ENCODE results near the gene UNC45B.

The UNC45B gene

DNA sequence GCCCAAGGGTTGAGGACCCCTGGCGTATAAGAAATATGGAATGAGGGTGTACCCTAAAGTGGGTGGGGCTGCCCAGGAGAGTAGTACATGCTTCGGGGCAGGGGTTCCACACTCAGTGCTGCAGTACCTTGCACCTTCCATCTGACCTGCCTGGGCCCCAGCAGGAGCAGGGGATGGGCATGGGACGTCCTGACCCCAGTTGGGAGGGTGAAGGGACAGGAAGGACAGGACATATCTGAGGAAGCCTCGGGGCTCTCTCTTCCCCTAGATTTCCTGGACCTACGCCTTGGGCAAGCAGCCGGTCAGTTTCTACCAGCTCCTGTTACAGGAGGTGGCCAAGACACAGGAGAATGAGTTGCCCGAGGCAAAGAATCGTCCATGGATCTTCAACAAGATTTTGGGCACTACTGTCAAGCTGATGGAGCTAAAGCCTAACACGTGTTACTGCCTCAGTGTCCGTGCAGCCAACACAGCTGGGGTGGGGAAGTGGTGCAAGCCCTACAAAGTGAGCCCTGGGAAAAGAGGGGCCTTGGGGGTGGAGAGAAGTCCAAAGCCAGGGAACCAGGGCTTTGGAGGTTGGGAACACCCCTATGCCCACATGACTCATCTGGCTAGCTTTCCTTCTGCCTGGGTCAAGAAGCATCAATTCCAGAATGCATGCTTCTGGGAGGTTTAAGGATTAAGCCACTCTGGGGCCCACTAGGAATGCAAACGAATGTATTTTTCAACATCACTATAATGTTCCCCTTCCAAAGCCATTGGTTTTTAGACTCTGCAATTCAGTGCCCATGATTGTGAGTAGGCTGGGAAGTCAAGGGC is 18.3 kb upstream of the UNC45B start:
- no peak overlapping the region for H3K4me3 Mint-ChIP-seq
- no peaks in the 10 kb centered on the region for H3K9me3 Mint-ChIP-seq
- H3K36me3 Mint-ChIP-seq (ENCODE audit: insufficient read depth): peaks cover 16% of the 10 kb centered on the region
- no peak overlapping the region for H3K27ac Mint-ChIP-seq (ENCODE audit: low read depth)
- no peaks in the 10 kb centered on the region for H3K4me1 Mint-ChIP-seq
- DNase-seq (ENCODE audit: low spot score in 2 of 2): no peak
- no peaks in the 10 kb centered on the region for H3K27me3 Mint-ChIP-seq
- ATAC-seq (replicated peaks; ENCODE audit: extremely low read depth, poor library complexity, severe bottlenecking): no peak

DNA sequence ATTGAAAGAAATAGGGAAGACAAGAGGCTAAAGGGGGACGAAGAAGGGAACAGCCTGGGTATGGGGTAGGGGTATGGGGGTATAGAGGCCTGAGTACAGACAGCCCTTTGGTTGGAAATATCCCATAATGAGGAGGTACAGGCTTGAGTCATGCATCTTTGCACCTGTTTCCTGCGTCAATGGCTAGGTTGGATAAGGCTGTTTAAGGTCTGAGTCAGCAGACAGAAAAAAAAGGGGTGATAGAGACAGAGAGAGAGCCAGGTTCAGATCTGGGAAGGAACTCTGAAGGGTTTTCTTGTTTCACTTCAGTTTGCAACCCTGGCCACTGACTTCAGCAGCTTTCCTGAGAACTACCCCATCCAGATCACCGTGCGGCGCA is 17.7 kb upstream of the UNC45B start:
- Mint-ChIP-seq H3K27ac (ENCODE audit: low read depth) (no peak overlapping the region), H3K9me3 (no peaks in the 10 kb centered on the region), H3K36me3 (ENCODE audit: insufficient read depth) (peaks cover 18% of the 10 kb centered on the region), H3K4me1 (no peaks in the 10 kb centered on the region), H3K4me3 (no peak overlapping the region), H3K27me3 (no peaks in the 10 kb centered on the region)
- no peak for ATAC-seq (replicated peaks; ENCODE audit: extremely low read depth, poor library complexity, severe bottlenecking)
- DNase-seq (ENCODE audit: low spot score in 2 of 2): no peak

DNA sequence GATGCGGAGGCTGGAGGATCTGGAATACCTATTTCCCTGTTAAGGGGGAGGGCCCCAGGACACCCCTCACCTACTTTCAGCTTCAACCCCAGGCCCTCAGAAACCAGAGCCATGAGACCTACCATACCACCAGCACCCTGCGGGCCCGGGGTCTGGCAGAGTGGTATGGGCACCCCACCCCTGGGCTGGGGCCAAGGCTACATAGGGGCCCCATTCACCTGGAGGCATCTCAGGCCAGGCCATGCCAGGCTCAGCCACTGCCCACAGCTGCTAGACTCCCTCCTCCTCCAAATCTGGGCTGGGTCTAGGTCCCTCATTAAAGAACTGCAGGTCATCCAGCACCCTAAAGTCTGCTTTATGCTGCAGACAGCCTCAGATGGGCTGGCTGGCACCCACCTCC is 17.2 kb upstream of the UNC45B start:
- Mint-ChIP-seq H3K27ac (ENCODE audit: low read depth) (peak overlapping the region; percentile 19), H3K4me3 (no peak overlapping the region), H3K27me3 (no peaks in the 10 kb centered on the region), H3K4me1 (no peaks in the 10 kb centered on the region), H3K9me3 (no peaks in the 10 kb centered on the region), H3K36me3 (ENCODE audit: insufficient read depth) (peaks cover 18% of the 10 kb centered on the region)
- no peak for DNase-seq (ENCODE audit: low spot score in 2 of 2)
- ATAC-seq (replicated peaks; ENCODE audit: extremely low read depth, poor library complexity, severe bottlenecking): no peak

DNA sequence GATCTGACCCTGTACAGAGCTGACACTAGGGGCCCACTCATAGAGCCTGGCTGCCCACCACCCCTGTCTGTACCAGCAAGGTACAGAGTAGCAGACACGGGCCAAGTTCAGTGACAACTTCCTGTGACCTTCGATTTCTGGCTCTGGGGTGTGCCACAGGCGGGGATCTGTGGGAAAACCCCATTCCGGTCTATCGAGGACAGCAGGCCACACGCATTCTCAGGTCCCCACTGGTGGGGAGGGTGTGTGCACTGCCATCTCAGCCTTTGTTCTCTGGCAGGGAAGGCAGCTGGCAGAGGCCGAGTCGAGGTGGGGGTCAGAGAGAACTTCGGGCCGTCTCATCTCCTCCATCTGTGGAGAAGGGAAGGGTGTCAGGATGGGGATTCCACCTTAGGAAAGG is 15.5 kb upstream of the UNC45B start:
- Mint-ChIP-seq H3K36me3 (ENCODE audit: insufficient read depth) (peaks cover 29% of the 10 kb centered on the region), H3K9me3 (no peaks in the 10 kb centered on the region), H3K4me1 (no peaks in the 10 kb centered on the region), H3K27me3 (no peaks in the 10 kb centered on the region), H3K4me3 (no peak overlapping the region), H3K27ac (ENCODE audit: low read depth) (no peak overlapping the region)
- ATAC-seq (replicated peaks; ENCODE audit: extremely low read depth, poor library complexity, severe bottlenecking): no peak
- no peak for DNase-seq (ENCODE audit: low spot score in 2 of 2)

DNA sequence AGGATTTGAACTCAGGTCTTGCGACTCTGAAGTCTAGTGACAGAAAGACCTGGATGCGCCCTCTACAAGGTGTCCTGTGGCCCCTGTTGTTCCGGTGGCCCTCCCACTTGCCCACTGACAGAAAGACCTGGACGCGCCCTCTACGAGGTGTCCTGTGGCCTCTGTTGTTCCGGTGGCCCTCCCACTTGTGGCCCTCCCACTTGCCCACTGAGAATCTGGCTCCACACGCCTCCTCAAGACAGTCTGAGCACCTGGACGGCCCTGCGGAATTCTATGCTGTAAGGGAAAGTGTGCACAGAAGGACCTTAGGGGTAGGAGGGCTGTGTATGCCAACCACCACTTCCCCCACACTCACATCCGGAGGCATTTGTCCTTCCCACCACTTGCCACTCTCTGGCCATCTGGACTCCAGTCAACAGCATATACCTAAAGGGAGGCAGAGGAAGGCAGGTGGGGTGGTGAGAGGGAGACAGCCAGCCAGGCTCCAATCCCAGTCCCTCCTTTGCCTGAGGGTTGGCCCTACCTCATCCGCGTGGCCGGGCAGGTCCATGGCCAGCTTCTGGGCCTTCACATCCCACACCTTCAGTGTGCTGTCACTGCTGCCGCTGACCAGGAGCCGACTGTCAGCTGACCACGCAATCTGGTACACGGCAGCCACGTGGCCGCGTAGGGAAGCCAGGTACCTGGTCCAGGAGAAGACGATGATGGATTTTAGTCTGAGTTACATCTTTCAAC is 14.6 kb upstream of the UNC45B start:
- no peak overlapping the region for H3K4me3 Mint-ChIP-seq
- H3K27me3 Mint-ChIP-seq: no peaks in the 10 kb centered on the region
- H3K27ac Mint-ChIP-seq (ENCODE audit: low read depth): no peak overlapping the region
- peaks cover 34% of the 10 kb centered on the region for H3K36me3 Mint-ChIP-seq (ENCODE audit: insufficient read depth)
- DNase-seq (ENCODE audit: low spot score in 2 of 2) (no peak), ATAC-seq (replicated peaks; ENCODE audit: extremely low read depth, poor library complexity, severe bottlenecking) (no peak)
- H3K9me3 Mint-ChIP-seq: no peaks in the 10 kb centered on the region
- no peaks in the 10 kb centered on the region for H3K4me1 Mint-ChIP-seq

DNA sequence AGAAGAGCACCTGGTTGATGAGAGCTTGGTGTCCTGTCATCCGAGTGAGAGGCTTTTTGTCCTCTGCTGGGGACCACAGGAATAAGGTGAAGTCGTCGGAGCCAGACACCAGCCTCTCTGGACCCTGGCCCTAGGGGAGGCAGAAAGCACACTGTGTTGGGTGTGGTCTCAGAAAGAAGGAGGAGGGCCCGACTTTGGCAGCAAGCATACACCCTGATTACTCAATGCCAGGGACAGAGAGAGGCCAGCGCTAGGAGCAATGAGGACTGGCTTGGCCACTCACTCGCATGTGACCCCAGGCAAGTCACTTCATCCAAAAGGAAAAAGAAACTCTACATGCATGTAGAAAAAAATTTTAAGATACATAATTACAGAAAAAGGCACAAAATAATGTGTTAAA is 12.3 kb upstream of the UNC45B start:
- H3K27ac Mint-ChIP-seq (ENCODE audit: low read depth): no peak overlapping the region
- no peaks in the 10 kb centered on the region for H3K27me3 Mint-ChIP-seq
- ATAC-seq (replicated peaks; ENCODE audit: extremely low read depth, poor library complexity, severe bottlenecking) (no peak), DNase-seq (ENCODE audit: low spot score in 2 of 2) (no peak)
- no peaks in the 10 kb centered on the region for H3K9me3 Mint-ChIP-seq
- peaks cover 44% of the 10 kb centered on the region for H3K36me3 Mint-ChIP-seq (ENCODE audit: insufficient read depth)
- H3K4me1 Mint-ChIP-seq: no peaks in the 10 kb centered on the region
- H3K4me3 Mint-ChIP-seq: no peak overlapping the region

DNA sequence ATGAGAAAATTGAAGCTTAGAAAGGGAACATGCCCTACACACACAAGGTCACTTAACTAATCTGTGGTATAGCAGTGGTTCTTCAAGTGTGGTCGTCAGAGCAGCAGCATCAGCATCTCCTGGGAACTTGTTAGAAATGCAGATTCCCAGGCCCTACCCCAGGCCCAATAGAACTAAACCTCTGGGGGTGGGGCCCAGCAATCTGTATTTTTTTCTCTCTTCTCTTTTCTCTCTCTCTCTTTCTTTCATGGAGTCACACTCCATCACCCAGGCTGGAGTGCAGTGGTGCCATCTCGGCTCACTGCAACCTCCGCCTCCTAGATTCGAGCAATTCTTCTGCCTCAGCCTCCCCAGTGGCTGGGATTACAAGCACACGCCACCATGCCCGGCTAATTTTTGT is 9.4 kb upstream of the UNC45B start:
- Mint-ChIP-seq H3K4me3 (no peak overlapping the region), H3K27ac (ENCODE audit: low read depth) (peak overlapping the region; percentile 73), H3K4me1 (peaks cover under 1% of the 10 kb centered on the region), H3K36me3 (ENCODE audit: insufficient read depth) (peaks cover 38% of the 10 kb centered on the region), H3K27me3 (no peaks in the 10 kb centered on the region), H3K9me3 (no peaks in the 10 kb centered on the region)
- no peak for DNase-seq (ENCODE audit: low spot score in 2 of 2)
- ATAC-seq (replicated peaks; ENCODE audit: extremely low read depth, poor library complexity, severe bottlenecking): no peak

DNA sequence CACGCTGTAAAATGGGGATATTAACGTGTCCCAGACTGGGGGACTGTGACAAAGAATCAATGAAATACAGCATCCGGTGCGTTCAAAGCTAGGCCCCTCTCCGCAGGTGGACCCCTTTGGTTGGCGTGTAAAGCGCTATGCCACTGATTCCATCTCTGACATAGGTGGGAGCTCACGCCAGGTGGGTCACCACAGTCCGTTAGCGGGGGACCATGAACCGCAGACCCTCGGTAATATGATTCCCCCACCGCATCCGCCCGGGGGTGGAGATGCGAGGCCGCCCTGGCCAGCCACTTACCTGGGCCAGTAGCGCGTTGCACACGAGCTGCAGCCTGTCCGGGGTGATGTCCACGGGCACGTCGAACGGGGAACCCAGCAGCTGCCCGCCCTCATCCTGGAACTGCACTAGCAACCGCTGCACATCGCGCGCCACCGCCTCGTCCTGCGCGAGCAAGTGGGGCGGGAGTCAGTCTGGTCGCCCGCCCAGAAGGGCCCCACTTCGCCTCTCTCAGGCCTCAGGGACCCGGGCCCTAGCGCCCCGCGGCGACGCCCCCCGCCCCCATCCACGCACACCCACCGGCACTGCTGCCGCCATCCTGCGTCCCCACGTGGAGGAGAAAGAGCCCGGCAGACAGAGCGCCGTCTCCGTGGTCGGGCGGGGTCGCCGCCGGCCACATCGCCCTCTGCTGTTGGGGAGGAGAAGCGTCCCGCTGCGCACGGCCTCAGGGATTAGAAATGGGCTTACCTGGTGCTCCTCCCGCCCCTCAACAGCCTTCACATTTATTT is 5.7 kb upstream of the UNC45B start, which contains the start of gene NLE1:
NLE1 (minus strand) TSS at position 623 of the 786 bp plus-strand sequence; CDS start at position 595, 28 bp downstream.
- H3K36me3 Mint-ChIP-seq (ENCODE audit: insufficient read depth): peaks cover 19% of the 10 kb centered on the region
- DNase-seq (ENCODE audit: low spot score in 2 of 2) (peak; percentile 83 to 86), ATAC-seq (replicated peaks; ENCODE audit: extremely low read depth, poor library complexity, severe bottlenecking) (peak; percentile 92)
- H3K4me3 Mint-ChIP-seq: peak within 1 kb of the TSS; percentile 80
- no peaks in the 10 kb centered on the region for H3K9me3 Mint-ChIP-seq
- H3K27ac Mint-ChIP-seq (ENCODE audit: low read depth): peak within 1 kb of the TSS; percentile 25
- H3K27me3 Mint-ChIP-seq: no peaks in the 10 kb centered on the region
- peaks cover 6% of the 10 kb centered on the region for H3K4me1 Mint-ChIP-seq

DNA sequence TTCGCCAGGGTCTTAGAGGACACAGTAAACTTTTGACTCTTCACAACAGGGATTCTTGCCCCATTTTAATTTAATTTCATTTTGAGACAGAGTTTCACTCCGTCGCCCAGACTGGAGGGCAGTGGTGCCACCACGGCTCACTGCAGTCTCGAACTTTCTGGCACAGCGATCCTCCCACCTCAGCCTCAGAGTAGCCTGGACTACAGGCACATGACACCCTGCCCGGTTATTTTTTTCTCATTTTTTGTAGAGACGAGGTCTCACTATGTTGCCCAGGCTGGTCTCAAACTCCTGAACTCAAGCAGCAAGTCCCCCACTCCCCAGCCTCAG is 5.2 kb upstream of the UNC45B start:
- no peaks in the 10 kb centered on the region for H3K27me3 Mint-ChIP-seq
- H3K9me3 Mint-ChIP-seq: no peaks in the 10 kb centered on the region

DNA sequence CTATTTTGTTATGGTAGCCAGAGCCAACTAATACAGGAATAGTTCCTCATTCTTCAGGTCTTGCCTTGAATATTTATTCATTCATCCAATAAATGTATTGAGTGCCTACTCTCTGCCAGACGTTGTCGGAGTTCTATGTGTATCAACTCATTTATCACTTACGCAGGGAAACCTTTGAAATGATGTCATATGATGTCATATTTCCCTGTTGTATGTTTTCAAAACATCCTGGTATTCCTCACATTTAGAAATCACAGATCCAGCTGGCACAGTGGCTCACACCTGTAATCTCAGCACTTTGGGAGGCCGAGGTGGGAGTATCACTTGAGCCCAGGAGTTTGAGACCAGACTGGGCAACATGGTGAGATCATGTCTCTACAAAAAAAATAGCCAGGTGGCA is 2.8 kb upstream of the UNC45B start:
- ATAC-seq (replicated peaks; ENCODE audit: extremely low read depth, poor library complexity, severe bottlenecking) (no peak), DNase-seq (ENCODE audit: low spot score in 2 of 2) (no peak)
- Mint-ChIP-seq H3K9me3 (no peaks in the 10 kb centered on the region), H3K27ac (ENCODE audit: low read depth) (no peak overlapping the region), H3K27me3 (no peaks in the 10 kb centered on the region), H3K4me1 (peaks cover 6% of the 10 kb centered on the region), H3K36me3 (ENCODE audit: insufficient read depth) (peaks cover 6% of the 10 kb centered on the region), H3K4me3 (no peak overlapping the region)

More for the DNA sequence above, 5.2 kb upstream of the UNC45B start:
- DNase-seq (ENCODE audit: low spot score in 2 of 2) (no peak), ATAC-seq (replicated peaks; ENCODE audit: extremely low read depth, poor library complexity, severe bottlenecking) (no peak)
- Mint-ChIP-seq H3K27ac (ENCODE audit: low read depth) (peak overlapping the region; percentile 25), H3K4me1 (peaks cover 6% of the 10 kb centered on the region), H3K4me3 (peak overlapping the region; percentile 80), H3K36me3 (ENCODE audit: insufficient read depth) (peaks cover 17% of the 10 kb centered on the region)

DNA sequence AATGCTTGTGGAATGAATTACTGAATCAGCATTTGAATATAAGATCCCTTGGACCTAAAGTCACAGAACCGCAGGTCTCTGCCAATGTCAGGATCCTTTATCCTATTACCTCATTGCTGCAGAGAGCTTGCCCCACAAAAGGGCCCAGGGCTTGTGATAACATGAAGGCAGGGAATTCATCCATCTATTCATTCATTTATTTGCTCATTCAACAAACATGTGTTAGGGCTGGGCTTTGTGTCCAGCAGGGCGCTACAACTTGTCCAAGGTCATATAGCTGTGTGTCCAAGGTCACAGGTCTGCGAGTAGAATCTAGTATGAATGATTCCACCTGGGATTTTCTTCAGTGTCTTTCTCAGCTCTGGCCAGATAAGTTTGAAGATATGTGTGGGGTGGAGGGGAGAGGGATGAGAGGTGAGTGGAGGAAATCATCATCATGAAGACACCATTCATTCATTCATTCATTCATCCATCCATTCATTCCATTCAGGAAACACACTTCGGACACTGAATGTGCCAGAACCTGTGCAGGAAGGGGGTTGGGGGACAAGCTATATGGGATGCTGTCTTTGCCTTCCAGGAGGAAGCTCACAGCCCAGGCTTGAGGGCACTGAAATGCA is 1.3 kb upstream of the UNC45B start:
- Mint-ChIP-seq H3K4me3 (no peak overlapping the region), H3K36me3 (ENCODE audit: insufficient read depth) (peaks cover 3% of the 10 kb centered on the region), H3K27ac (ENCODE audit: low read depth) (no peak overlapping the region), H3K4me1 (peaks cover 6% of the 10 kb centered on the region), H3K9me3 (no peaks in the 10 kb centered on the region), H3K27me3 (no peaks in the 10 kb centered on the region)
- DNase-seq (ENCODE audit: low spot score in 2 of 2): no peak
- ATAC-seq (replicated peaks; ENCODE audit: extremely low read depth, poor library complexity, severe bottlenecking): no peak

DNA sequence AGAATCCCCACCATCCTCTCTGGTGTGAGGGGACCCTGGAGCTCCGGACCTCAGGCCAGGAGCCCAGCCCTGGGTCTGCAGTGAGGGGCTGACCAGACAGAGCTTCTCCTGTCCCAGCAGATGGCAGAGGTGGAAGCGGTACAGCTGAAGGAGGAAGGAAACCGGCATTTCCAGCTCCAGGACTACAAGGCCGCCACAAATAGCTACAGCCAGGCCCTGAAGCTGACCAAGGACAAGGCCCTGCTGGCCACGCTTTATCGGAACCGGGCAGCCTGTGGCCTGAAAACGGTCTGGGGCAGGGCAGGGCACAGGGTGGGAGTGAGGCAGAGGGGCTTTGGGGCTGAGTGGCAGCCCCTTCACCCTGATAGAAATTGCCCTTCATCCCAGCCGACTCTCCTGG is 527 bp downstream of the UNC45B start:
- Mint-ChIP-seq H3K9me3 (no peaks in the 10 kb centered on the region), H3K27ac (ENCODE audit: low read depth) (no peak overlapping the region), H3K27me3 (no peaks in the 10 kb centered on the region), H3K4me1 (peaks cover 6% of the 10 kb centered on the region), H3K36me3 (ENCODE audit: insufficient read depth) (peaks cover 1% of the 10 kb centered on the region), H3K4me3 (no peak overlapping the region)
- DNase-seq (ENCODE audit: low spot score in 2 of 2) (no peak), ATAC-seq (replicated peaks; ENCODE audit: extremely low read depth, poor library complexity, severe bottlenecking) (no peak)
